ENCODE data around the gene PTK6.

DNA sequence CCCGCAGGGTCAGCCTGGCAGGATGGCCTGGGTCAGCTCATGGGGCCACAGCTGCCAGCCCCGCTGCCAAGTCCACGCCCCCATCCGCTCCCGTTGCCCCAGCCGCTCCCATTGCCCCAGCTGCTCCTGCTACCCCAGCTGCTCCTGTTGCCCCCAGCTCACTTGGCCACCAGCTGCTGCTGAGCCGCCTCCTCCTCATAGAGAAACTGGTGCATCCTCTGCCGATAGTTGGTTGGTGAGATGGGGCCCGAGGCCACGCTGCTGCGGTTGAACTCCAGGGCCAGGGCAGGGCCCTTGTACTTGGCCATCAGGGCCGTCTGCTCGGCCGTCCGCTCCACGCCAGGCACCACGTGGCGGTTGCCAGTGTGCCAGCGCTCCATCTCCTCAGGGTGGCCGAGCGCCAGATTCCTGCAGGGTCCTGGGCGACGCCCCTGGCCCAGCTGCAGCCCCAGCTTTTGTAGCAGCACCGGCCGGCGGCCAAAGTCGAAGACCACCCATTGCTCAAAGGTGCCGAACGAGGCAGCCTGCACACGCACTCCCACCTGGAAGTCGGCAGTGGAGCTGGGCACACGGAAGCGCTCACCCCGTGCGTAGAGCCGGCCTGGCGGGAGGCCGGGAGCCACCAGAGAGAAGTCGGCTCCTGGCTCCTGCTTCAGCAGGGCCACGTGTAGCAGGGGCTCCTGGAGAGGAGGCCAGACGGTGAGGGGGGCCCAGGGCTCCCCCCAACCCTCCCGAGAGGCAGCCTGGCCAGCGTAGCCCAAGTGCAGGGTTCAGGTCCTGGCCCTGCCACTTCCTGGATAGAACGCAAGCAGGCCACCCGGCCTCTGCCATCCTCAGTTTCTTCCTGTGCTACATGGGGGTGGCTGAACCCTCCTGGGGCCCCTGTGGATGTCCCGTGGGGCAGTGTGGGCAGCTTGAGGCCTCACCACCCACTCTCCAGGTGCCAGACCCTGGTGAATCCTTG lies 32.1 kb upstream of the PTK6 start:
- TF ChIP-seq, protein P1, sequence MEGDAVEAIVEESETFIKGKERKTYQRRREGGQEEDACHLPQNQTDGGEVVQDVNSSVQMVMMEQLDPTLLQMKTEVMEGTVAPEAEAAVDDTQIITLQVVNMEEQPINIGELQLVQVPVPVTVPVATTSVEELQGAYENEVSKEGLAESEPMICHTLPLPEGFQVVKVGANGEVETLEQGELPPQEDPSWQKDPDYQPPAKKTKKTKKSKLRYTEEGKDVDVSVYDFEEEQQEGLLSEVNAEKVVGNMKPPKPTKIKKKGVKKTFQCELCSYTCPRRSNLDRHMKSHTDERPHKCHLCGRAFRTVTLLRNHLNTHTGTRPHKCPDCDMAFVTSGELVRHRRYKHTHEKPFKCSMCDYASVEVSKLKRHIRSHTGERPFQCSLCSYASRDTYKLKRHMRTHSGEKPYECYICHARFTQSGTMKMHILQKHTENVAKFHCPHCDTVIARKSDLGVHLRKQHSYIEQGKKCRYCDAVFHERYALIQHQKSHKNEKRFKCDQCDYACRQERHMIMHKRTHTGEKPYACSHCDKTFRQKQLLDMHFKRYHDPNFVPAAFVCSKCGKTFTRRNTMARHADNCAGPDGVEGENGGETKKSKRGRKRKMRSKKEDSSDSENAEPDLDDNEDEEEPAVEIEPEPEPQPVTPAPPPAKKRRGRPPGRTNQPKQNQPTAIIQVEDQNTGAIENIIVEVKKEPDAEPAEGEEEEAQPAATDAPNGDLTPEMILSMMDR (IDR thresholded peaks at IDR 0.05; ENCODE audit: low read length): no peak
- no peak for TF ChIP-seq EZH2 (optimal IDR thresholded peaks at IDR 0.05; ENCODE audit: low read depth, low read length)

All from MM.1S (cell line).